ENCODE data around the gene SCNN1B. TPM values are rescaled to one million over a fixed set of nuclear protein-coding genes. Genes with fewer than 3 reads are reported as not detected.
"Not testable (repeated sequence)": the region's sequence is repeated elsewhere in the genome, so short reads cannot be mapped to it uniquely, and the experiment has no call there.

The SCNN1B gene
- total RNA-seq, 1 donor from 2014 or later, result 0.34 TPM

GRCh38 chr16:23294260-23294659 is 7.8 kb upstream of the SCNN1B start:
- no peak for DNase-seq
- H3K4me3 Mint-ChIP-seq (ENCODE audit: unreplicated experiment), result no peak overlapping the region
- no peak overlapping the region for H3K27ac Mint-ChIP-seq (ENCODE audit: unreplicated experiment)
- H3K36me3 Mint-ChIP-seq (ENCODE audit: unreplicated experiment), result no peaks in the 10 kb centered on the region
- H3K4me1 Mint-ChIP-seq (ENCODE audit: low read depth, unreplicated experiment), result no peaks in the 10 kb centered on the region
- TF ChIP-seq CTCF (IDR thresholded peaks at IDR 0.05; ENCODE audit: partially characterized antibody, unreplicated experiment), result no peak
- no peaks in the 10 kb centered on the region for H3K27me3 Mint-ChIP-seq (ENCODE audit: unreplicated experiment)
- no peaks in the 10 kb centered on the region for H3K9me3 Mint-ChIP-seq (ENCODE audit: unreplicated experiment)

GRCh38 chr16:23296994-23297393 is 5.1 kb upstream of the SCNN1B start:
- H3K36me3 Mint-ChIP-seq (ENCODE audit: unreplicated experiment), result peaks cover 5% of the 10 kb centered on the region
- peak; percentile 48 for DNase-seq
- no peaks in the 10 kb centered on the region for H3K4me1 Mint-ChIP-seq (ENCODE audit: low read depth, unreplicated experiment)
- peaks cover 3% of the 10 kb centered on the region for H3K9me3 Mint-ChIP-seq (ENCODE audit: unreplicated experiment)
- H3K4me3 Mint-ChIP-seq (ENCODE audit: unreplicated experiment), result no peak overlapping the region
- no peak for TF ChIP-seq CTCF (IDR thresholded peaks at IDR 0.05; ENCODE audit: partially characterized antibody, unreplicated experiment)
- no peak overlapping the region for H3K27ac Mint-ChIP-seq (ENCODE audit: unreplicated experiment)
- H3K27me3 Mint-ChIP-seq (ENCODE audit: unreplicated experiment), result peaks cover 10% of the 10 kb centered on the region

GRCh38 chr16:23298290-23298915 is 3.7 kb upstream of the SCNN1B start:
- H3K4me3 Mint-ChIP-seq (ENCODE audit: unreplicated experiment), result no peak overlapping the region
- H3K9me3 Mint-ChIP-seq (ENCODE audit: unreplicated experiment), result peaks cover 3% of the 10 kb centered on the region
- TF ChIP-seq CTCF (IDR thresholded peaks at IDR 0.05; ENCODE audit: partially characterized antibody, unreplicated experiment), result no peak
- no peak for DNase-seq
- no peak overlapping the region for H3K27ac Mint-ChIP-seq (ENCODE audit: unreplicated experiment)
- H3K27me3 Mint-ChIP-seq (ENCODE audit: unreplicated experiment), result peaks cover 15% of the 10 kb centered on the region
- H3K4me1 Mint-ChIP-seq (ENCODE audit: low read depth, unreplicated experiment), result no peaks in the 10 kb centered on the region
- H3K36me3 Mint-ChIP-seq (ENCODE audit: unreplicated experiment), result peaks cover 5% of the 10 kb centered on the region

GRCh38 chr16:23299815-23300214 is 2.3 kb upstream of the SCNN1B start:
- not testable (repeated sequence) for H3K36me3 Mint-ChIP-seq (ENCODE audit: unreplicated experiment); H3K4me1 Mint-ChIP-seq (ENCODE audit: low read depth, unreplicated experiment); H3K27ac Mint-ChIP-seq (ENCODE audit: unreplicated experiment); DNase-seq; H3K4me3 Mint-ChIP-seq (ENCODE audit: unreplicated experiment); H3K9me3 Mint-ChIP-seq (ENCODE audit: unreplicated experiment)
- peaks cover 15% of the 10 kb centered on the region for H3K27me3 Mint-ChIP-seq (ENCODE audit: unreplicated experiment)

GRCh38 chr16:23301251-23302044 is 654 bp upstream of the SCNN1B start:
- H3K4me3 Mint-ChIP-seq (ENCODE audit: unreplicated experiment), result peak overlapping the region; percentile 74
- peaks cover 3% of the 10 kb centered on the region for H3K9me3 Mint-ChIP-seq (ENCODE audit: unreplicated experiment)
- H3K36me3 Mint-ChIP-seq (ENCODE audit: unreplicated experiment), result peaks cover 5% of the 10 kb centered on the region
- TF ChIP-seq CTCF (IDR thresholded peaks at IDR 0.05; ENCODE audit: partially characterized antibody, unreplicated experiment), result no peak
- DNase-seq, result no peak
- no peaks in the 10 kb centered on the region for H3K4me1 Mint-ChIP-seq (ENCODE audit: low read depth, unreplicated experiment)
- no peak overlapping the region for H3K27ac Mint-ChIP-seq (ENCODE audit: unreplicated experiment)
- H3K27me3 Mint-ChIP-seq (ENCODE audit: unreplicated experiment), result peaks cover 15% of the 10 kb centered on the region
